NB4 (cell line): ENCODE data around the gene PIK3R3.

Experiments
- DNase-seq: peaks from one replicate; pipeline ENCODE4 v3.0.0; 2010; ENCODE audit warnings: low read depth
- H3K4me3 ChIP-seq: one replicate; pipeline ENCODE4 v1.5.1; 2011; ENCODE audit warnings: mild to moderate bottlenecking, low read depth, low read length, moderate library complexity
- CTCF ChIP-seq: IDR thresholded peaks from one replicate; pipeline ENCODE4 v1.5.1; 2012; ENCODE audit warnings: low read depth, low read length
- MAX ChIP-seq: IDR thresholded peaks from 2 replicates; pipeline ENCODE4 v1.6.1; 2011; ENCODE audit warnings: low read depth, low read length
- MYC ChIP-seq: IDR thresholded peaks from 2 replicates; pipeline ENCODE4 v1.6.1; 2011; ENCODE audit warnings: low read depth, low read length
- POLR2A ChIP-seq: IDR thresholded peaks from 2 replicates; pipeline ENCODE4 v1.6.1; 2011; ENCODE audit warnings: mild to moderate bottlenecking; ENCODE audit not compliant: insufficient read length; ENCODE audit errors: extremely low read depth

The PIK3R3 gene

GRCh38 chr1:46175243-46175642 is 42.8 kb upstream of the PIK3R3 start:
- no peak overlapping the region for H3K4me3 ChIP-seq
- no peak for TF ChIP-seq MYC
- TF ChIP-seq CTCF, result no peak
- TF ChIP-seq POLR2A, result no peak
- TF ChIP-seq MAX, result no peak
- no peak for DNase-seq

- no peak for TF ChIP-seq CTCF
- no peak for TF ChIP-seq MAX
- no peak for TF ChIP-seq POLR2A
- no peak within 1 kb of the TSS for H3K4me3 ChIP-seq
- peak; percentile 40 for DNase-seq
These were observed 42.2 kb upstream of the PIK3R3 start, which contains the start of gene TSPAN1 for GRCh38 chr1:46174448-46175231. TSS of gene TSPAN1 (plus strand) at chr1:46175087. CDS start at chr1:46181108, 6,021 bp downstream.

- peak; percentile 54 for DNase-seq
- no peak overlapping the region for H3K4me3 ChIP-seq
- TF ChIP-seq MYC, result no peak
- no peak for TF ChIP-seq MAX
- TF ChIP-seq CTCF, result no peak
- TF ChIP-seq POLR2A, result no peak
These were observed 41.0 kb upstream of the PIK3R3 start for GRCh38 chr1:46173361-46173856.

DNA sequence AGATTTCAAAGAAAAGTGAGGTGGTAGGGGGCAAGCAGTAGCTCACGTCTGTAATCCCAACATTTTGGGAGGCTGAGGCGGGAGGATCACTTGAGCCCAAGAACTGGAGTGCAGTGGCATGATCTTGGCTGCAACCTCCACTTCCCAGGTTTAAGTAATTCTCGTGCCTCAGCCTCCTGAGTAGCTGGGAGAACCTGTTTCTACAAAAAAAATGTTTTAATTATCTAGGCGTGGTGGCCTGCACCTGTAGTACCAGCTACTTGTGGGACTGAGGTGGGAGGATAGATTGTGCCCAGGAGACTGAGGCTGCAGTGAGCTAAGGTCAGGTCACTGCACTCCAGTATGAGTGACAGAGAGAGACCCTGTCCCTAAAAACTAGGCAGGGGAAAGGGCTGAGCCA is 39.9 kb upstream of the PIK3R3 start:
- H3K4me3 ChIP-seq, result no peak overlapping the region
- no peak for DNase-seq
- TF ChIP-seq CTCF (no peak), POLR2A (no peak), MAX (no peak), MYC (no peak)

- TF ChIP-seq MYC (no peak), MAX (no peak), CTCF (no peak), POLR2A (no peak)
- no peak for DNase-seq
- no peak overlapping the region for H3K4me3 ChIP-seq
These were observed 39.4 kb upstream of the PIK3R3 start for GRCh38 chr1:46171871-46172270.
